ENCODE measurements around the gene ERVFRD-1.
"Not testable (repeated sequence)": the region's sequence is repeated elsewhere in the genome, so short reads cannot be mapped to it uniquely, and the experiment has no call there.

The ERVFRD-1 gene

DNA sequence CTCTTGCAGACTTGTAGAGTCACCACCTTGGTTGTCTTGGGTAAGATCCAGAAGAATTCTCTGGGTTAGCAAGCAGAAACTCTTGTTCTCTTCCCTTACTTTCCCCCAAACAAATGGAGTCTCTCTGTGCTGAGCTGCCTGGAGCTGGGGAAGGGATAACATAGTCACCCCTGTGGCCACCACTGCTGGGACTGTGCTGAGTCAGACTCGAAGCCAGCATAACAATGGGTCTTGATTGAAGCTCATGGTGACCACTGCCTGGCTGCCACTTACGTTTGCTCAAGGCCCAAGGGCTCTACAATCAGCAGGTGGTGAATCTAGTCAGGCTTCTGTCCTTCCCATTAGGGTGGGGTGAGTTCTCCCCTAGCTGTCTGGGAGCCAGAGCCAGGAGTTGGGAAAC, 15.4 kb upstream of the ERVFRD-1 start:
- no peak for DNase-seq

DNA sequence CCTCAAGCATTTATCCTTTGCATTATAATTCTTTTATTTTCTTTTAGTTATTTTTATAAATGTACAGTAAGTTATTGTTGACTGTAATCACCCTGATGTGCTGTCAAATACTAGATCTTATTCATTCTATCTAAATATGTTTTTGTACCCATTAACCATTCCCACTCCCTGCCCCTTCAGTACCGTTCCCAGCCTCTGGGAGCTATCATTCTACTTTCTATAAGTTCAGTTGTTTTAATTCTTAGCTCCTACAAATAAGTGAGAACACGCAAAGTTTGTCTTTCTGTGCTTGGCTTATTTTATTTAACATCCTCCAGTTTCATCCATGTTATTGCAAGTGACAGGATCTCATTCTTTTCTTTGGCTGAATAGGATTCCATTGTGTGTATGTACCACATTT, 12.5 kb upstream of the ERVFRD-1 start:
- no peak for DNase-seq

GRCh38 chr6:11122380-11122779, 10.9 kb upstream of the ERVFRD-1 start:
- no peak for DNase-seq

GRCh38 chr6:11121851-11122250, 10.3 kb upstream of the ERVFRD-1 start:
- no peak for DNase-seq

GRCh38 chr6:11120271-11121005, 8.9 kb upstream of the ERVFRD-1 start:
- no peak for DNase-seq

- DNase-seq, result not testable (repeated sequence)
Observed at GRCh38 chr6:11115808-11116536, 4.4 kb upstream of the ERVFRD-1 start.

- no peak for DNase-seq
Observed at GRCh38 chr6:11113038-11113437, 1.5 kb upstream of the ERVFRD-1 start.

- peak; percentile 7 for DNase-seq
Observed at GRCh38 chr6:11111769-11112437, 378 bp upstream of the ERVFRD-1 start.

DNA sequence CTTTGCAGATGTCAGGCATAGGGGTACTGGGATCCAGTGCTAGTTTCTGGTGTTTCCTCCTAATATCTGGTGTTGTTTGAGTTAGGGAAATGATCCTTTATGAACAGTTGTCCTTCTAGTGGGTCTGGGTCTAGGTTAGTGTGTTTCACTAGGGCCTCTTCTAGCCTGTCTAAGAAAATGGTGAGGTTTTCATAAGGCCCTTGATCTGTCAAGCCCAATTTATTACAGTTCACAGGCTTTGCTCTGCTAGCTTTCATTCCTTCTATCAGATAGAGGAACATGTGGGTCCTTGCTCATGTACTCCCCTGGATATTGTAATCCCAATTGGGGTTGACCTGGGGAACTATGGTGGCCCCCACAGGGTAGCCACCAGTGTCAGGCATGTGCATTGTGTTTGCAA, 2.8 kb downstream of the ERVFRD-1 start:
- DNase-seq, result no peak

GRCh38 chr6:11103065-11103464, 8.5 kb downstream of the ERVFRD-1 start:
- no peak for DNase-seq

- DNase-seq, result no peak
Observed at GRCh38 chr6:11101417-11101816, 10.1 kb downstream of the ERVFRD-1 start.

DNA sequence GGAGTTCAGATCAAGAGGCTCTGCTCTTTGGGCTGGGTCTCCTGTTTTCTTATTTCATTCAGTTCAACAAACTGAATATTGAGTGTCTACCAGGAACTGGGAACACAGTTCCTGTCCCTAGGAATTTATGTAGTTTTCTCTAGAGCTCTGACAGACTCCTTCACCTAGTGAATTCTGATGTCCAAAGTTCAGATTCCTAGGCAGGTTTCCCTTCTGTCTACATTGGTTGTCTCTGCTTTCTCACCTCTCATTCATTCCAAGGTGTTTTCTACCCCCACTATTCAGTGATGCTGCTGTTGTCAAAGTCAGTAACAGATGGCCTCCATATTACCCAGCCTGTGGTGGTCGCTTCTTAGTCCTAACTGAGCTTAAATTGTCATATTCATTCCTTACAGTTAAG, 13.5 kb downstream of the ERVFRD-1 start:
- DNase-seq, result no peak

DNA sequence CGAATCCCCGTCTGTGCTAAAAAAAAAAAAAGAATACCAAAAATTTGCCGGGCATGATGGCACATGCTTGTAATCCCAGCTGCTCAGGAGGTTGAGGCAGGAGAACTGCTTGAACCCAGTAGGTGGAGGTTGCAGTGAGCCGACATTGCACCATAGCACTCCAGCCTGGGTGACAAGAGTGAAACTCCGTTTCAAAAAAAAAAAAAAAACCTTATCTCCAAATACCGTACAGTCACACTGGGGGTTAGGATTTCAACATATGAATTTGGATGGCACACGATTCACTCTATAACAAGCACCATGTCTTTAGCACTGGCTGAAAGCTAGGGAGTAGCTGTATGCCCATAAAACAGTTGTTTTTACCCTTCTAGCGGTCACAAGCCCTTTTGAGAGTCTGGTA, 14.0 kb downstream of the ERVFRD-1 start:
- DNase-seq, result no peak

DNA sequence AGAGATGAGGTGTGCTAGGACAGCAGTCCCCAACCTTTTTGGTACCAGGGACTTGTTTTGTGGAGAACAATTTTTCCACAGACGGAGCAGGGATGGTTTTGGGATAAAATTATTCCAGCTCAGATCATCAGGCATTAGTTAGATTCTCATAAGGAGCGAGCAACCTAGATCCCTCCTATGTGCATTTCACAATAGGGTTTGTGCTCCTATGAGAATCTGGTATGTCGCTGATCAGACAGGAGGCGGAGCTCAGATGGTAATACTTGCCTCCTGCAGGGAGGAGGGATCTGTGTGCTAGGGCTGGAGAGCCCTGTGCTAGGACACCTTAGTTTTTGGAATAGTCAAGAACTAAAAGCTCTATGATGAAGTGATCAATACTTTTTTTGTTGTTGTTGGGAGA, 15.4 kb downstream of the ERVFRD-1 start:
- no peak for DNase-seq

DNA sequence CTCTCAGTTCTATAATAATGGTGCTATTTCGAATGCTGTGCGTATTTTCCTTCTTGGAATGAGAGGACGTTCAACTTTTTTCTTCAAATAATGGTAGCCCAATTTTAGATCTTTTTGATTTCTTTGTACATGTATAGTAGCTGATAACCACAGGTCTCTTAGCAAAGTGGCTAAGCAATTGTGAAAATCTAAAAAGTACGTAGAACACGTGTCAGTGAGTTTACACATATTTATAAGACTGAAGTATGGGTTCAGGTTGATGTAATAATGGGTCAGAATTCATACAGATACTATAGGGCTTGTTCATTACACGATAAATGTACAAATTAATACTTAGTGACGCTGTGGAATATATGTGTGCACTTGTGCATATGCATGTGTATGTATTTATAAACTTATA, 16.6 kb downstream of the ERVFRD-1 start:
- no peak for DNase-seq

DNA sequence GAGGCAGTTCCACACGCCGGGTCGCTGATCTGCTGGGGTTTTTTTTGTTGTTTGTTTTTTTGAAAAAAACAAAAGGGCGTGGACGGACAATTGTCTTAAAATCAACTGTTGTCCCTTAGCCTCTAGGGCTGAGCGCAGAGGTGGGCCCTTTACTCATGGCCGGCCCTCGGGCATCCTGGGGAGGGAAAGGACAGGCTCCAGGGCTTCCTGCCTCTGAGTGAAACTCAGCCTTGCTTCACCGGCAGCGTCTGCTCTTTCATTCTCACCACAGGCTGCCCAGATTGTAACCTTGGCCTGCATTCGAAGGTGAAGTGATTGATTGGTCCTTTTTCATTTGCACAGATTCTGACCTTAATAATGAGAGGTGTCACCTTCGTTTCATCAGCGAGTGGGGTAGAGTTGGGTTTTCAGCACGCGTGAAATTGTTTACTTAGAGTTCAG, 17.1 kb downstream of the ERVFRD-1 start:
- peak; percentile 45 for DNase-seq

GRCh38 chr6:11093626-11094410, 17.7 kb downstream of the ERVFRD-1 start, which contains the start of gene SMIM13:
SMIM13 (plus strand) TSS chr6:11093834; CDS start chr6:11094314, 480 bp downstream.
- peak; percentile 95 for DNase-seq

- no peak for DNase-seq
Observed at GRCh38 chr6:11093376-11093625, 18.2 kb downstream of the ERVFRD-1 start.

GRCh38 chr6:11092668-11093375, 18.7 kb downstream of the ERVFRD-1 start:
- no peak for DNase-seq

DNA sequence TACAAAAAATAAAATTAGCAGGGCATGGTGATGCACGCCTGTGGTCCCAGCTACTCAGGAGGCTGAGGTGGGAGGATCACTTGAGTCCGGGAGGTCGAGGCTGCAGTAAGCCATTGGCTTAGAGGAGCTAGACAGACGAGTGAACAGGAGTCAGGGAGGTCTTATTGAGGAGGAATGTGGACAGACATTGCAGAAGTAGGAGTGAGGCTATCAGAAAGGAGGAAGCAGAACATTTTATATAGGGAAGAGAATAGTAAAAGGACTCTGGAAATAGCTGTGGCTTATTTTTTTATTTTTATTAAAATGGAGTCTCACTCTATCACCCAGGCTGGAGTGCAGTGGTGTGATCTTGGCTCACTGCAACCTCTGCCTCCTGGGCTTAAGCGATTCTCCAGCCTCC, 20.4 kb downstream of the ERVFRD-1 start:
- DNase-seq, result not testable (repeated sequence)

- no peak for DNase-seq
Observed at GRCh38 chr6:11089695-11090094, 21.8 kb downstream of the ERVFRD-1 start.

DNA sequence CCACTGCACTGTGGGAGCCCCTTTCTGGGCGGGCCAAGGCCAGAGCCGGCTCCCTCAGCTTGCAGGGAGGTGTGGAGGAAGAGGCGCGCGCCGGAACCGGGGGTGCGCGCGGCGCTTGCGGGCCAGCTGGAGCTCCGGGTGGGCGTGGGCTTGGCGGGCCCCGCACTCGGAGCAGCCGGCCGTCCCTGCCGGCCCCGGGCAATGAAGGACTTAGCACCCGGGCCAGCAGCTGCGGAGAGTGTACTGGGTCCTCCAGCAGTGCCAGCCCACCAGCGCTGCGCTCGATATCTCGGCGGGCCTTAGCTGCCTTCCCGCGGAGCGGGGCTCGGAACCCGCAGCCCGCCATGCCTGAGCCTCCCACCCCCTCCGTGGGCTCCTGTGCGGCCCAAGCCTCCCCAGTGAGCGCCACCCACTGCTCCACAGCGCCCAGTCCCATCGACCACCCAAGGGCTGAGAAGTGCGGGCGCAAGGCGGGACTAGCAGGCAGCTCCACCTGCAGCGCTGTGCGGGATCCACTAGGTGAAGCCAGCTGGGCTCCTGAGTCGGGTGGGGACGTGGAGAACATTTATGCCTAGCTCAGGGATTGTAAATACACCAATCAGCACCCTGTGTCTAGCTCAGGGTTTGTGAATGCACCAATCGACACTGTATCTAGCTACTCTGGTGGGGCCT, 24.2 kb downstream of the ERVFRD-1 start:
- not testable (repeated sequence) for DNase-seq

Data from stimulated activated CD4-positive, alpha-beta T cell treated with anti-CD3 and anti-CD28 coated beads, Interleukin-4, amount 100 ng/mL, for 24 hours (primary cell).